Heart left ventricle (tissue), 16 donors: ENCODE measurements around the gene SPRY2. TPM values are rescaled to one million over a fixed set of nuclear protein-coding genes. Genes with fewer than 3 reads are reported as not detected.

Source experiments
- ATAC-seq, 4 donors: fragments of 200-7000 bp; cut with Tn5 transposase; one replicate each; pipeline ENCODE4 v1.9.1; 2020 to 2022; ENCODE audit warnings: moderate library complexity in 4 of 4, mild to moderate bottlenecking in 3 of 4, moderate number of reproducible peaks in 1 of 4
- DNase-seq, 5 donors: peaks; one replicate each; pipeline ENCODE4 v3.0.0-alpha.2; 2020
- H3K27ac ChIP-seq, 12 donors: fragments of 200-600 bp; sonication (generic) in 4 of 12; one replicate each; pipeline versions ENCODE4 v1.5.0 to v1.8.0; 2016 to 2022; ENCODE audit warnings: mild to moderate bottlenecking in 2 of 12
- H3K27me3 ChIP-seq, 9 donors: fragments of 200-600 bp; sonication (generic) in 2 of 9; one replicate each; pipeline versions ENCODE4 v1.5.1 to v1.8.0; 2016 to 2022; ENCODE audit warnings: mild to moderate bottlenecking in 3 of 9
- H3K36me3 ChIP-seq, 9 donors: fragments of 200-600 bp; sonication (generic) in 2 of 9; one replicate each; pipeline versions ENCODE4 v1.5.0 to v1.8.0; 2018 to 2022; ENCODE audit warnings: mild to moderate bottlenecking in 2 of 9
- H3K4me1 ChIP-seq, 12 donors: fragments of 200-600 bp; sonication (generic) in 4 of 12; one replicate each; pipeline versions ENCODE4 v1.5.0 to v1.8.0; 2016 to 2022; ENCODE audit warnings: mild to moderate bottlenecking in 3 of 12
- H3K4me3 ChIP-seq, 12 donors: fragments of 200-600 bp; sonication (generic) in 4 of 12; one replicate each; pipeline versions ENCODE4 v1.5.0 to v1.8.0; 2017 to 2022; ENCODE audit warnings: mild to moderate bottlenecking in 9 of 12, moderate library complexity in 4 of 12
- H3K9me3 ChIP-seq, 12 donors: fragments of 200-600 bp; sonication (generic) in 4 of 12; one replicate each; pipeline versions ENCODE4 v1.5.0 to v1.8.0; 2016 to 2022; ENCODE audit warnings: mild to moderate bottlenecking in 1 of 12
- POLR2A ChIP-seq, 2 donors: fragments of 450-650 bp; IDR thresholded peaks; one replicate each; pipeline ENCODE4 v1.6.1; 2017; ENCODE audit warnings: antibody characterized with exemption in 2 of 2, mild to moderate bottlenecking in 2 of 2, moderate library complexity in 2 of 2
- WGBS, 4 donors: extraction: QIAGEN DNeasy Blood & Tissue Kit in 2 of 4; methylation state at CpG; one replicate each; pipeline versions ENCODE4 v1.1.5 to v1.1.7; 2013 to 2018; 5-methylcytosine and 5-hydroxymethylcytosine counted together
- intact Hi-C, 10 donors: fragments of 100-400 bp; cut with DNase I; formaldehyde crosslinking; loops; one replicate each; pipeline versions ENCODE4 v1.11.1 to v1.14.2; 2022
- polyA plus RNA-seq, 2 donors: library from polyadenylated mRNA; stranded (reverse); fragments of 200-250 nt; gene quantifications; one replicate each; pipeline ENCODE4 v1.2.3, GENCODE V29; 2013
- total RNA-seq, 9 donors: library from RNA; depleted of rRNA in 2 of 9; stranded (reverse); fragments of >200 nt in 2 of 9; fragmentation: NEBNext Ultra II Directional in 3 of 9; extraction: Animal tissue kit (Norgen Biotek cat#: 25700) in 3 of 9; gene quantifications; one replicate each; pipeline versions ENCODE4 v1.1.0 to v1.2.4, GENCODE V29; 2016 to 2023
- TF ChIP-seq, protein P1 (sequence below), 12 donors: fragments of 200-600 bp; sonication (generic) in 4 of 12; IDR thresholded peaks; one replicate each; pipeline versions ENCODE4 v1.5.0 to v1.8.0; 2018 to 2022; ENCODE audit warnings: antibody characterized with exemption in 12 of 12, mild to moderate bottlenecking in 5 of 12
- donor health status: ischemic (EF 13 %, LVEDD 7.1; RV severe dilation, severe dysfunction).
- donor health status: healthy with polysubstance abuse.
- donor health status: DM: no; HTN: yes; CAD: no.
- donor health status: DM: no; HTN: no; CAD: no.
- donor health status: ischemic (EF 25% LVEDD 6.9; RV normal size, moderate dysfunction).
- donor health status: ischemic (EF 25% LVEDD 5.7; RV mildly dilated, moderate dysfunction).
- donor health status: healthy.
- donor health status: DM: yes; HTN: yes; CAD: no.
- donor health status: ischemic (EF 35%, LVEDD 5.7; RV mildly dilated, moderate dysfunction).
- donor health status: nonischemic (EF 11% LVEDD 7.7; RV severe dilation, severe dysfunction).
- donor health status: DM: yes; HTN: yes; CAD: no.
- donor health status: PGD.
- donor health status: ischemic (EF 29% LVEDD 5.4; RV normal size, mild dysfunction).
- donor health status: nonischemic (EF 23%, LVEDD 6.1; RV moderate dilation, normal function).

Gene SPRY2
- total and polyA plus RNA-seq, 11 donors = 18.0 to 48.6 (median 31.7) TPM

DNA sequence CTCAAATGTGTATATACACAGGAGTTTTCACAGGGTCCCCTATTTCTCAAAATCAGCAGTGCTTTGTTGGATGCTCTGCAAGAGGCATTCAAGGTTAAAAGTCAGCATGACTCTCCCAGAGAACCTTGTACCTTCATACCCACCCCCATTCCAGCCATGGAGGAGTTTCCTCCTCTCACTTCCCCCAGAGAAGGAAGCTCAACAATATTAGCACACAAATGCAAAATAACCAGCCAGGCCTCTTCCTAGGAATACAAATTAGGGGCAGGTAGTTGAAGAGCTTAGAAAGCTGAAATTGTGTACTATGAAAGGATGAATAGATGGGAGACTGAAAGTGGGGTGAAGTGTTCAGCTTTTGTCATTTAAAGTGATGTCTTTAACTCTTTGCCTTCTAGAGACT, 43.8 kb downstream of the SPRY2 start:
- H3K27ac ChIP-seq = no peak overlapping the region
- no peak for DNase-seq
- ATAC-seq = no peak

DNA sequence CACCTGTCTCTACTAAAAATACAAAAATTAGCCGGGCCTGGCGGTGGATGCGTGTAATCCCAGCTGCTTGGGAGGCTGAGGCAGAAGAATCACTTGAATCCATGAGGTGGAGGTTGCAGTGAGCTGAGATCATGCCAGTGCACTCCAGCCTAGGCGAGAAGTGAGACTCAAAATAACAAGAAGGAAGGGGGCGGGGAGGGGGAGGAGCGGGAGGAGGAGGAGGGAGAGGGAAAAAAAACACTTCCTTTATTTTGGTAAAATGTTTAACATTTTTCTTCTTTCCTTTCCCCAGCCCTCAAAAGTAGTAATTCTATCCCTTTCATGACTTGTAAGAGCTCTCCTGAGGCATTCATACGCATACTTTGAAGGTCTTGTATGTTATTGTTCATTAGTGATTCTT, 44.3 kb downstream of the SPRY2 start:
- no peaks in the 10 kb centered on the region for H3K36me3 ChIP-seq
- 81 to 87% (median 84%) methylated on average over 7 of the region's 7 CpGs for WGBS, 4 donors
- ATAC-seq = no peak
- TF ChIP-seq, protein P1, sequence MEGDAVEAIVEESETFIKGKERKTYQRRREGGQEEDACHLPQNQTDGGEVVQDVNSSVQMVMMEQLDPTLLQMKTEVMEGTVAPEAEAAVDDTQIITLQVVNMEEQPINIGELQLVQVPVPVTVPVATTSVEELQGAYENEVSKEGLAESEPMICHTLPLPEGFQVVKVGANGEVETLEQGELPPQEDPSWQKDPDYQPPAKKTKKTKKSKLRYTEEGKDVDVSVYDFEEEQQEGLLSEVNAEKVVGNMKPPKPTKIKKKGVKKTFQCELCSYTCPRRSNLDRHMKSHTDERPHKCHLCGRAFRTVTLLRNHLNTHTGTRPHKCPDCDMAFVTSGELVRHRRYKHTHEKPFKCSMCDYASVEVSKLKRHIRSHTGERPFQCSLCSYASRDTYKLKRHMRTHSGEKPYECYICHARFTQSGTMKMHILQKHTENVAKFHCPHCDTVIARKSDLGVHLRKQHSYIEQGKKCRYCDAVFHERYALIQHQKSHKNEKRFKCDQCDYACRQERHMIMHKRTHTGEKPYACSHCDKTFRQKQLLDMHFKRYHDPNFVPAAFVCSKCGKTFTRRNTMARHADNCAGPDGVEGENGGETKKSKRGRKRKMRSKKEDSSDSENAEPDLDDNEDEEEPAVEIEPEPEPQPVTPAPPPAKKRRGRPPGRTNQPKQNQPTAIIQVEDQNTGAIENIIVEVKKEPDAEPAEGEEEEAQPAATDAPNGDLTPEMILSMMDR (IDR thresholded peaks at IDR 0.05) = no peak
- TF ChIP-seq POLR2A (IDR thresholded peaks at IDR 0.05) = no peak
- no peak for DNase-seq
- no peaks in the 10 kb centered on the region for H3K4me1 ChIP-seq
- no peaks in the 10 kb centered on the region for H3K27me3 ChIP-seq
- intact Hi-C loops = no loop called here
- no peak overlapping the region for H3K27ac ChIP-seq
- no peaks in the 10 kb centered on the region for H3K9me3 ChIP-seq
- H3K4me3 ChIP-seq = no peak overlapping the region

More for the DNA sequence above, 43.8 kb downstream of the SPRY2 start:
- Histone ChIP-seq H3K4me1 (no peaks in the 10 kb centered on the region), H3K36me3 (no peaks in the 10 kb centered on the region), H3K4me3 (no peak overlapping the region), H3K27me3 (no peaks in the 10 kb centered on the region), H3K9me3 (no peaks in the 10 kb centered on the region)
- TF ChIP-seq, protein P1 (IDR thresholded peaks at IDR 0.05) = no peak
- intact Hi-C loops = no loop called here

DNA sequence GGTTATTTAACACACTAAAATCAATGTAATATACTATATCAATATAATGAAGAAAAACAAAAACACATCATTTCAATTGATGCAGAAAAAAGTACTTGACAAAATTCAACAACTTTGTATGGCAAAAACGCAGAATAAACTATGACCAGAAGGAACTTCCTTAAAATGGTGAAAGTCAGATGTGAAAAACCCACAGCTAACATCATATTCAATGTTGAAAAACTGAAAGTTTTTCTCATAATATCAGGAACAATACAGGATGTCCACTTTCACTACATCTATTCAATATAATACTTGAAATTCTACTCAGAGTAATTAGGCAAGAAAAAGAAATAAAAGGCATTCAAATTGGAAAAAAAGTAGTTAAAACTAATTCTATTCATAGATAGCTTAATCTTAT, 50.3 kb downstream of the SPRY2 start:
- intact Hi-C loops = no loop called here
- no peak for ATAC-seq
- Histone ChIP-seq H3K36me3 (no peaks in the 10 kb centered on the region), H3K4me3 (no peak overlapping the region), H3K4me1 (no peaks in the 10 kb centered on the region), H3K27ac (no peak overlapping the region), H3K9me3 (peaks cover 0 to 14% (median 0%) of the 10 kb centered on the region in 12 donors), H3K27me3 (no peaks in the 10 kb centered on the region)
- 84 to 96% (median 91%) methylated on average over 1 of the region's 1 CpG for WGBS, 4 donors
- no peak for TF ChIP-seq POLR2A (IDR thresholded peaks at IDR 0.05)
- TF ChIP-seq, protein P1 (IDR thresholded peaks at IDR 0.05) = no peak
- no peak for DNase-seq
